Astrocyte of the spinal cord (primary cell): ENCODE results near the gene VAV2.

Experiments used
- DNase-seq: peaks from one replicate; pipeline ENCODE4 v3.0.0; 2011; ENCODE audit warnings: low read depth, low spot score
- H3K4me3 ChIP-seq: 2 replicates; pipeline ENCODE4 v1.5.1; 2011; ENCODE audit warnings: low read depth, mild to moderate bottlenecking, low read length, moderate library complexity
- CTCF ChIP-seq: IDR thresholded peaks from 2 replicates; pipeline ENCODE4 v1.5.1; 2012; ENCODE audit warnings: low read depth, mild to moderate bottlenecking, low read length, inconsistent platforms
- in situ Hi-C: cut with HindIII; loops from 2 replicates; pipeline ENCODE4 v1.10.0; 2017; ENCODE audit warnings: low sequenced_read_pairs

VAV2 gene

GRCh38 chr9:133821601-133822429 lies 170.3 kb downstream of the VAV2 start:
- peak; percentile 76 for DNase-seq
- no peak overlapping the region for H3K4me3 ChIP-seq
- no peak for TF ChIP-seq CTCF
- in situ Hi-C loops = no loop called here

GRCh38 chr9:133819923-133820322 lies 172.2 kb downstream of the VAV2 start:
- no peak for TF ChIP-seq CTCF
- no peak for DNase-seq
- H3K4me3 ChIP-seq = no peak overlapping the region
- in situ Hi-C loops = no loop called here

GRCh38 chr9:133818444-133818843 lies 173.7 kb downstream of the VAV2 start:
- no peak overlapping the region for H3K4me3 ChIP-seq
- in situ Hi-C loops = no loop called here
- no peak for TF ChIP-seq CTCF
- peak; percentile 30 for DNase-seq

DNA sequence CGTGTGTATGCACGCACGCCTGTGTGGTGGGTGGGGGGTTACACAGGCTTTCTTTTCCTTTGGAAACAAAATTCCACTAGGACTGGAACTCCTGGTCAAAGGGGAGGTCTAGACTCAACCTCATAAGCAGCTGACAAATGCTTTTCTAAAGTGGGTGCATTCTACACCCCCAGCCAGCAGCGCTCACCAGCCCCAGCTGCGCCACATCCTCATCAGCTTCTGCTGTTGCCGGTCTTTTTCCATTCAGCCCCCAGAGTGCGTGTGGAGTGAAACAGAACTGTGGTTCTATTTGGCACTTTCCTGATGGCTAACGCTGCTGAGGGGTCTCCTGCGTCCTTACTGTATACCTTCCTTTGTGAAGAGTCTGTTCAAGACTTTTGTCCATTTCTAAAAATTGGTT lies 176.3 kb downstream of the VAV2 start:
- DNase-seq = no peak
- in situ Hi-C loops = no loop called here
- no peak for TF ChIP-seq CTCF
- no peak overlapping the region for H3K4me3 ChIP-seq

GRCh38 chr9:133814586-133815208 lies 177.4 kb downstream of the VAV2 start:
- no peak for DNase-seq
- in situ Hi-C loops = no loop called here

More at GRCh38 chr9:133814586-133815208, 177.4 kb downstream of the VAV2 start:
- TF ChIP-seq CTCF = no peak
- H3K4me3 ChIP-seq = no peak overlapping the region
